Testis (tissue), 3 donors: ENCODE data around the gene NHLH2. TPM values are rescaled to one million over a fixed set of nuclear protein-coding genes. Genes with fewer than 3 reads are reported as not detected.

Source experiments
- DNase-seq: peaks from one replicate; pipeline ENCODE4 v3.0.0-alpha.2; 2019
- H3K27ac ChIP-seq, 2 donors: fragments of 200-600 bp; sonication (generic); one replicate each; pipeline ENCODE4 v1.5.1; 2019
- H3K27me3 ChIP-seq: fragments of 200-600 bp; sonication (generic); one replicate; pipeline ENCODE4 v1.5.1; 2019
- H3K36me3 ChIP-seq: fragments of 200-600 bp; sonication (generic); one replicate; pipeline ENCODE4 v1.5.1; 2017; ENCODE audit warnings: low read depth; ENCODE audit errors: missing control alignments
- H3K4me1 ChIP-seq: fragments of 200-600 bp; sonication (generic); one replicate; pipeline ENCODE4 v1.5.1; 2019
- H3K4me3 ChIP-seq, 2 donors: fragments of 200-600 bp; sonication (generic); one replicate each; pipeline ENCODE4 v1.5.1; 2017 to 2019
- H3K9me3 ChIP-seq: fragments of 200-600 bp; sonication (generic); one replicate; pipeline ENCODE4 v1.5.1; 2017
- POLR2A ChIP-seq: fragments of 450-650 bp; IDR thresholded peaks from one replicate; pipeline ENCODE4 v1.6.1; 2017; ENCODE audit warnings: antibody characterized with exemption, mild to moderate bottlenecking, moderate library complexity
- WGBS, 2 donors: methylation state at CpG; one replicate each; pipeline ENCODE4 v1.1.5; 2018; 5-methylcytosine and 5-hydroxymethylcytosine counted together
- intact Hi-C: fragments of 100-400 bp; cut with DNase I; formaldehyde crosslinking; loops from one replicate; pipeline ENCODE4 v1.15.1; 2023; ENCODE audit warnings: low total_unique reads
- polyA plus RNA-seq: library from polyadenylated mRNA; stranded (reverse); fragments of 350-450 nt; fragmentation: Illumina TruSeq; extraction: RNeasy Lipid Tissue Mini Kit (QIAGEN cat#74804); gene quantifications from one replicate; pipeline ENCODE4 v1.2.3, GENCODE V29; 2014; ENCODE audit warnings: low read depth, low replicate concordance; ENCODE audit not compliant: insufficient read depth
- total RNA-seq, 2 donors: library from RNA; depleted of rRNA; stranded (reverse); fragments of >200 nt; gene quantifications; one replicate each; pipeline ENCODE4 v1.2.3, GENCODE V29; 2016
- TF ChIP-seq, protein P1 (sequence below), 3 experiments: fragments of 450-650 bp in 2 of 3; fragments of 200-600 bp in 1 of 3; sonication (generic) in 1 of 3; IDR thresholded peaks; one replicate each; pipeline ENCODE4 v1.5.1; 2016 to 2019; ENCODE audit warnings: antibody characterized with exemption in 3 of 3, mild to moderate bottlenecking in 2 of 3, moderate library complexity in 1 of 3

NHLH2 gene
- total and polyA plus RNA-seq, 3 donors from 2014 or later, result 0.53 to 3.1 (median 1.7) TPM

DNA sequence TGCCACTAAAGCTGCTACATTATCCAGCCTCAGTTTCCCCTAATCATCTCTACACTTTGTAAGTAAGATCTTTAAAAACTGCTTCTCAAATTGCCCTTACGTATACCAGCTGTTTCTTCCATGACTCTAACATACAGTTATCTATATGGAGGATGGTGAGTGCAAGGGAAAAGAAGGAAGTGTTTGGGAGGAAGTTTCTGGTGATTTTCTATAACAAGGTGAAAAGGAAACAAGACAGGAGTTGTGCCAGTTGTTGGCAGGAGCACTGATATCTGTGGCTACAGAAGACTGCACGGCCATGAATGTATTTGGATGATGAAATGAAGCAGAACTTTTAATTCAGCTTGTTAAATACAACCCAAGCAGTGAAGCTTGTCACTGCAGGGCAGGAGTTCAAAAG lies 32.3 kb upstream of the NHLH2 start:
- H3K27me3 ChIP-seq, result no peaks in the 10 kb centered on the region
- no peaks in the 10 kb centered on the region for H3K9me3 ChIP-seq
- H3K27ac ChIP-seq, result no peak overlapping the region
- DNase-seq, result no peak
- no peak overlapping the region for H3K4me3 ChIP-seq
- intact Hi-C loops, result no loop called here
- no peaks in the 10 kb centered on the region for H3K4me1 ChIP-seq
- H3K36me3 ChIP-seq, result no peaks in the 10 kb centered on the region
- no peak for TF ChIP-seq POLR2A
- TF ChIP-seq, protein P1, sequence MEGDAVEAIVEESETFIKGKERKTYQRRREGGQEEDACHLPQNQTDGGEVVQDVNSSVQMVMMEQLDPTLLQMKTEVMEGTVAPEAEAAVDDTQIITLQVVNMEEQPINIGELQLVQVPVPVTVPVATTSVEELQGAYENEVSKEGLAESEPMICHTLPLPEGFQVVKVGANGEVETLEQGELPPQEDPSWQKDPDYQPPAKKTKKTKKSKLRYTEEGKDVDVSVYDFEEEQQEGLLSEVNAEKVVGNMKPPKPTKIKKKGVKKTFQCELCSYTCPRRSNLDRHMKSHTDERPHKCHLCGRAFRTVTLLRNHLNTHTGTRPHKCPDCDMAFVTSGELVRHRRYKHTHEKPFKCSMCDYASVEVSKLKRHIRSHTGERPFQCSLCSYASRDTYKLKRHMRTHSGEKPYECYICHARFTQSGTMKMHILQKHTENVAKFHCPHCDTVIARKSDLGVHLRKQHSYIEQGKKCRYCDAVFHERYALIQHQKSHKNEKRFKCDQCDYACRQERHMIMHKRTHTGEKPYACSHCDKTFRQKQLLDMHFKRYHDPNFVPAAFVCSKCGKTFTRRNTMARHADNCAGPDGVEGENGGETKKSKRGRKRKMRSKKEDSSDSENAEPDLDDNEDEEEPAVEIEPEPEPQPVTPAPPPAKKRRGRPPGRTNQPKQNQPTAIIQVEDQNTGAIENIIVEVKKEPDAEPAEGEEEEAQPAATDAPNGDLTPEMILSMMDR (IDR thresholded peaks at IDR 0.05), result no peak
- WGBS, 2 donors, result 72 to 75% methylated on average over 2 of the region's 2 CpGs

DNA sequence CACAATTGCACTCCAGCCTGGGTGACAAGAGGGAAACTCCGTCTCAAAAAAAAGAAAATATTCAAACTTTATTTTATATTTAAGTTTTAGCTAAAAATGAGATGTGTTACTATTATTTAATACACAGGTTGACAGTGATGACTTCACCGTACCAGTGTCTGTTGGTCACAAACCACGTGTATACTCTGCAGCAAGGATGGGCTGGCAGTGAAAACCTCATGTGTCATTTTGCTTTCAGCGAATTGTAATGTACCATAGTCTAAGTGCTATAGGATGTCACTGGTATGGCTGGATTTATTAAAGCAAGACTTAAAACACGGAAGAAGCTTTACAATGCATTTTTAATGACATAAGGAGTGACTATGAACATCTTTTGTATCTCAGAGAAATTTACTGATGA lies 28.1 kb upstream of the NHLH2 start:
- 69 to 73% methylated on average over 5 of the region's 5 CpGs for WGBS, 2 donors

DNA sequence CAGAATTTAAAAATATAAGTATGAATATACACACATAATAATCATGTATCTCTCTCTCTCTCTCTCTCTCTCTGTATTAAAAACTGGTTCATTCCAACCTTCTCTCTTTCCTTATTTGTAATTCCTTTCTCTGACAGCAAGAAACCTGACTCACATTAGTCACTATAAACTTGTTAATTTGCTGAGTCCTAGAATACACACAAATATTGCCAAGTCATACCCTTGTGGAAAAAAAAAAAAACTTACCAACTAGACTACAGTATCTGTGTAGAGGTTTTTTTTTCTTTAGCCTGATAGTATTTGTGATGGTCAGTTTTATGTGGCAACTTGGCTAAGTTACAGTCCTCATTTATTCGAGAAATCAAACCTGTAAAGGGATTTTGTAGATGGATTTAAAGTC lies 26.3 kb upstream of the NHLH2 start:
- H3K27ac ChIP-seq, result no peak overlapping the region
- no peaks in the 10 kb centered on the region for H3K4me1 ChIP-seq
- TF ChIP-seq POLR2A, result no peak
- TF ChIP-seq, protein P1 (IDR thresholded peaks at IDR 0.05), result no peak
- WGBS, 2 donors, result 83 to 87% methylated on average over 1 of the region's 1 CpG
- no peak for DNase-seq
- H3K4me3 ChIP-seq, result no peak overlapping the region
- no peaks in the 10 kb centered on the region for H3K27me3 ChIP-seq
- H3K9me3 ChIP-seq, result no peaks in the 10 kb centered on the region
- H3K36me3 ChIP-seq, result no peaks in the 10 kb centered on the region
- intact Hi-C loops, result no loop called here

More for the DNA sequence above, 28.1 kb upstream of the NHLH2 start:
- intact Hi-C loops, result no loop called here
- Histone ChIP-seq H3K9me3 (no peaks in the 10 kb centered on the region), H3K4me3 (no peak overlapping the region), H3K27ac (no peak overlapping the region), H3K4me1 (no peaks in the 10 kb centered on the region), H3K27me3 (no peaks in the 10 kb centered on the region), H3K36me3 (no peaks in the 10 kb centered on the region)
- DNase-seq, result no peak
- TF ChIP-seq, protein P1 (IDR thresholded peaks at IDR 0.05), result no peak
- no peak for TF ChIP-seq POLR2A

DNA sequence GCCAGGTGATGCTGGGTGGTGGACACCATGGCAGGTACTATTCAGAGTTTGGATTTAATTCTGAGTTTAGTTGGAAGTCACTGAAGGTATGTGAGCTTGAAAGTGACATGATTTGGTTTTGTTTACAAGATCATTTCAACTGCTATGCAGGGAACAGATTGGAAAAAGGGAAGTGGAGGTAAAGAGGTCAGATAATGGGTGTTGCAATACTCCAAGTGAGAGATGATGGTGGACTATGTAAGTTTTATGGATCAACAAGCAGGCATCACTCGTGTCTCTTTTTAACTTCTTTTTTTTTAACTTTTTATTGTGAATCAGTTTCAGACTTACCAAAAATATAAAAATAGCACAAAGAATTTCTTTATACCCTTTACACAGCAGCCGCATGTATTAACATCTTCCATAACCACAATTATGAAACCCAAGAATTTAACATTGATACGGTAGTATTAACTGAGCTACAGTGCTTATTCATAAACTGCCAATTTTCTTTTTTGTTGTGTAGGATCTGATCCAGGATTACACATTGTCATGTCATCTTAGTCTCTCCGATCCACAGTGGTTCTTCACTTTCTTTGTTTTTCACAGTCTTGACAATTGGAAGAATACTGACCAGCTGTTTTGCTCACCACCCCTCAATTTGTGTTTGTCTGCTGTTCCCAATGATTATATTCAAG lies 24.9 kb upstream of the NHLH2 start:
- intact Hi-C loops, result no loop called here
- Histone ChIP-seq H3K4me1 (no peaks in the 10 kb centered on the region), H3K27ac (no peak overlapping the region), H3K9me3 (no peaks in the 10 kb centered on the region), H3K36me3 (no peaks in the 10 kb centered on the region), H3K27me3 (no peaks in the 10 kb centered on the region), H3K4me3 (no peak overlapping the region)
- no peak for DNase-seq
- 59 to 65% methylated on average over 4 of the region's 4 CpGs for WGBS, 2 donors
- TF ChIP-seq, protein P1 (IDR thresholded peaks at IDR 0.05), result no peak
- no peak for TF ChIP-seq POLR2A

DNA sequence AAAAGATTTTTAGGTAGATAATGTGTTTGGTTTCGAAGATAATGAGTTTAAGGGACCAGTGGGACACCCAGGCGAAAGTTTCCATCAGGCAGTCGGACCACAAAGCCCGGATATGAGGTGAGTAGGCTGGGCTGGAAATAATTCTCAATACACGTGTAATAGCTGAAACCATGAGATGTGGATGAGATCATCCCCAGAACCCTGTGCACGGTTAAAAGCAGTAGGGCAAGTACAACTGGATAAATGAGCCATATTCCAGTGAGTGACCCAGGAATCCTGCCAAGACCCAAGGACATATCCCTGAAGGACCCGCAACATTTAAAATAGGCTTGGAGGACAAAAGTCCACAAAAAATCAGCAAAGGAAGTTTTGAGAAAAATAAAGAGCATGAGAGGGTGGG lies 21.5 kb upstream of the NHLH2 start:
- Histone ChIP-seq H3K9me3 (no peaks in the 10 kb centered on the region), H3K36me3 (no peaks in the 10 kb centered on the region), H3K27me3 (no peaks in the 10 kb centered on the region), H3K4me3 (no peak overlapping the region), H3K4me1 (no peaks in the 10 kb centered on the region), H3K27ac (no peak overlapping the region)
- 86 to 92% methylated on average over 7 of the region's 7 CpGs for WGBS, 2 donors
- intact Hi-C loops, result no loop called here
- TF ChIP-seq, protein P1 (IDR thresholded peaks at IDR 0.05), result no peak
- TF ChIP-seq POLR2A, result no peak
- no peak for DNase-seq
